Spleen (tissue), 11 donors: ENCODE results near the gene CPNE1. TPM values are rescaled to one million over a fixed set of nuclear protein-coding genes. Genes with fewer than 3 reads are reported as not detected.
A peak's percentile ranks its signal among the peaks of the same experiment; 100 is the strongest.

ENCODE experiments used
- DNase-seq: peaks from one replicate; pipeline ENCODE4 v3.0.0-alpha.2; 2020
- H3K27ac ChIP-seq, 8 donors: fragments of 200-600 bp; sonication (generic) in 7 of 8; 1 replicate in 4 of 8; 2 replicates in 4 of 8; pipeline versions ENCODE4 v1.5.0 to v1.8.0; 2016 to 2021; ENCODE audit warnings: inconsistent platforms in 4 of 8, mild to moderate bottlenecking in 4 of 8, moderate library complexity in 1 of 8
- H3K27me3 ChIP-seq, 7 donors: fragments of 200-600 bp; sonication (generic) in 6 of 7; replicated peaks in 1 of 7; 1 replicate in 4 of 7; 2 replicates in 3 of 7; pipeline versions ENCODE4 v1.5.0 to v1.8.0; 2016 to 2021; ENCODE audit warnings: inconsistent platforms in 3 of 7, mild to moderate bottlenecking in 1 of 7
- H3K36me3 ChIP-seq, 6 donors: fragments of 200-600 bp; sonication (generic) in 5 of 6; 1 replicate in 4 of 6; 2 replicates in 2 of 6; pipeline versions ENCODE4 v1.5.0 to v1.8.0; 2016 to 2021; ENCODE audit warnings: inconsistent platforms in 2 of 6
- H3K4me1 ChIP-seq, 6 donors: fragments of 200-600 bp; sonication (generic) in 5 of 6; 1 replicate in 3 of 6; 2 replicates in 3 of 6; pipeline versions ENCODE4 v1.5.0 to v1.8.0; 2016 to 2021; ENCODE audit warnings: inconsistent platforms in 3 of 6
- H3K4me3 ChIP-seq, 8 donors: fragments of 200-600 bp; sonication (generic) in 7 of 8; 1 replicate in 4 of 8; 2 replicates in 4 of 8; pipeline versions ENCODE4 v1.5.0 to v1.8.0; 2016 to 2021; ENCODE audit warnings: inconsistent platforms in 4 of 8, mild to moderate bottlenecking in 4 of 8, moderate library complexity in 2 of 8
- H3K9me3 ChIP-seq, 8 donors: fragments of 200-600 bp; sonication (generic) in 7 of 8; 1 replicate in 4 of 8; 2 replicates in 4 of 8; pipeline versions ENCODE4 v1.5.0 to v1.8.0; 2016 to 2021; ENCODE audit warnings: inconsistent platforms in 4 of 8
- POLR2A ChIP-seq, 3 donors: fragments of 450-650 bp; IDR thresholded peaks; one replicate each; pipeline ENCODE4 v1.5.1; 2017; ENCODE audit warnings: antibody characterized with exemption in 3 of 3, mild to moderate bottlenecking in 1 of 3
- POLR2AphosphoS5 ChIP-seq, 3 donors: sonication (generic); formaldehyde crosslinking; IDR thresholded peaks; one replicate each; pipeline ENCODE4 v1.5.1; 2017; ENCODE audit warnings: antibody characterized with exemption in 3 of 3
- WGBS, 5 donors: extraction: QIAGEN DNeasy Blood & Tissue Kit in 3 of 5; methylation state at CpG; one replicate each; pipeline versions ENCODE4 v1.1.5 to v1.1.7; 2013 to 2018; 5-methylcytosine and 5-hydroxymethylcytosine counted together
- intact Hi-C: fragments of 100-400 bp; cut with DNase I; formaldehyde crosslinking; loops from one replicate; pipeline ENCODE4 v1.15.0; 2023; ENCODE audit warnings: low total_unique reads
- polyA plus RNA-seq, 3 donors: library from polyadenylated mRNA; stranded (reverse); fragments of 200-250 nt; gene quantifications; one replicate each; pipeline ENCODE4 v1.2.1, GENCODE V29; 2013
- total RNA-seq, 7 donors: library from RNA; depleted of rRNA in 3 of 7; stranded (reverse); fragments of >200 nt in 3 of 7; fragmentation: NEBNext Ultra II Directional in 4 of 7; extraction: Animal tissue kit (Norgen Biotek cat#: 25700) in 4 of 7; gene quantifications; one replicate each; pipeline versions ENCODE4 v1.1.0 to v1.2.1, GENCODE V29; 2016 to 2021
- TF ChIP-seq, protein P1 (sequence below), 11 experiments: fragments of 200-600 bp in 7 of 11; fragments of 450-650 bp in 4 of 11; sonication (generic) in 4 of 11; IDR thresholded peaks in 8 of 11; conservative IDR thresholded peaks in 3 of 11; 1 replicate in 7 of 11; 2 replicates in 4 of 11; pipeline versions ENCODE4 v1.4.0 to v1.8.0; 2016 to 2021; ENCODE audit warnings: antibody characterized with exemption in 11 of 11, inconsistent platforms in 4 of 11, mild to moderate bottlenecking in 1 of 11
- donor health status: healthy with polysubstance abuse.
- donor health status: DM: no; HTN: no; CAD: no; lungs with moderate emphysema.
- donor health status: DM: no; HTN: no; CAD: no.
- donor health status: Bipolar disorder and iron deficiency.
- donor health status: healthy.
- donor health status: DM: no; HTN: no; CAD: no.
- donor health status: DM: yes; HTN: yes; CAD: no.

Gene CPNE1
- total and polyA plus RNA-seq, 10 donors: 93.9 to 247 (median 221) TPM

- DNase-seq: no peak
- peaks cover 0 to 2% (median 0%) of the 10 kb centered on the region in 8 donors for H3K9me3 ChIP-seq
- 64 to 89% (median 77%) methylated on average over 2 of the region's 2 CpGs for WGBS, 5 donors
- H3K4me1 ChIP-seq: no peaks in the 10 kb centered on the region
- no peaks in the 10 kb centered on the region for H3K27me3 ChIP-seq
- intact Hi-C loops: no loop called here
- no peaks in the 10 kb centered on the region for H3K36me3 ChIP-seq
- H3K4me3 ChIP-seq: no peak overlapping the region
- no peak overlapping the region for H3K27ac ChIP-seq
- TF ChIP-seq, protein P1, sequence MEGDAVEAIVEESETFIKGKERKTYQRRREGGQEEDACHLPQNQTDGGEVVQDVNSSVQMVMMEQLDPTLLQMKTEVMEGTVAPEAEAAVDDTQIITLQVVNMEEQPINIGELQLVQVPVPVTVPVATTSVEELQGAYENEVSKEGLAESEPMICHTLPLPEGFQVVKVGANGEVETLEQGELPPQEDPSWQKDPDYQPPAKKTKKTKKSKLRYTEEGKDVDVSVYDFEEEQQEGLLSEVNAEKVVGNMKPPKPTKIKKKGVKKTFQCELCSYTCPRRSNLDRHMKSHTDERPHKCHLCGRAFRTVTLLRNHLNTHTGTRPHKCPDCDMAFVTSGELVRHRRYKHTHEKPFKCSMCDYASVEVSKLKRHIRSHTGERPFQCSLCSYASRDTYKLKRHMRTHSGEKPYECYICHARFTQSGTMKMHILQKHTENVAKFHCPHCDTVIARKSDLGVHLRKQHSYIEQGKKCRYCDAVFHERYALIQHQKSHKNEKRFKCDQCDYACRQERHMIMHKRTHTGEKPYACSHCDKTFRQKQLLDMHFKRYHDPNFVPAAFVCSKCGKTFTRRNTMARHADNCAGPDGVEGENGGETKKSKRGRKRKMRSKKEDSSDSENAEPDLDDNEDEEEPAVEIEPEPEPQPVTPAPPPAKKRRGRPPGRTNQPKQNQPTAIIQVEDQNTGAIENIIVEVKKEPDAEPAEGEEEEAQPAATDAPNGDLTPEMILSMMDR (IDR thresholded peaks at IDR 0.05 in 8 of 11, conservative IDR thresholded peaks at IDR 0.05 in 3 of 11): no peak
- TF ChIP-seq POLR2A (IDR thresholded peaks at IDR 0.05) (no peak), POLR2AphosphoS5 (IDR thresholded peaks at IDR 0.05) (no peak)
Measured at GRCh38 chr20:35587436-35587835, 77.3 kb downstream of the CPNE1 start.

- Histone ChIP-seq H3K27ac (no peak overlapping the region), H3K27me3 (no peaks in the 10 kb centered on the region), H3K4me3 (no peak overlapping the region), H3K9me3 (peaks cover 0 to 8% (median 4%) of the 10 kb centered on the region in 8 donors), H3K4me1 (no peaks in the 10 kb centered on the region), H3K36me3 (no peaks in the 10 kb centered on the region)
- peak; percentile 2 for DNase-seq
- 90 to 96% (median 95%) methylated on average over 6 of the region's 6 CpGs for WGBS, 5 donors
- TF ChIP-seq, protein P1 (IDR thresholded peaks at IDR 0.05 in 8 of 11, conservative IDR thresholded peaks at IDR 0.05 in 3 of 11): no peak
- no peak for TF ChIP-seq POLR2AphosphoS5 (IDR thresholded peaks at IDR 0.05)
- no peak for TF ChIP-seq POLR2A (IDR thresholded peaks at IDR 0.05)
- intact Hi-C loops: no loop called here
Measured at GRCh38 chr20:35586751-35587425, 77.8 kb downstream of the CPNE1 start.

DNA sequence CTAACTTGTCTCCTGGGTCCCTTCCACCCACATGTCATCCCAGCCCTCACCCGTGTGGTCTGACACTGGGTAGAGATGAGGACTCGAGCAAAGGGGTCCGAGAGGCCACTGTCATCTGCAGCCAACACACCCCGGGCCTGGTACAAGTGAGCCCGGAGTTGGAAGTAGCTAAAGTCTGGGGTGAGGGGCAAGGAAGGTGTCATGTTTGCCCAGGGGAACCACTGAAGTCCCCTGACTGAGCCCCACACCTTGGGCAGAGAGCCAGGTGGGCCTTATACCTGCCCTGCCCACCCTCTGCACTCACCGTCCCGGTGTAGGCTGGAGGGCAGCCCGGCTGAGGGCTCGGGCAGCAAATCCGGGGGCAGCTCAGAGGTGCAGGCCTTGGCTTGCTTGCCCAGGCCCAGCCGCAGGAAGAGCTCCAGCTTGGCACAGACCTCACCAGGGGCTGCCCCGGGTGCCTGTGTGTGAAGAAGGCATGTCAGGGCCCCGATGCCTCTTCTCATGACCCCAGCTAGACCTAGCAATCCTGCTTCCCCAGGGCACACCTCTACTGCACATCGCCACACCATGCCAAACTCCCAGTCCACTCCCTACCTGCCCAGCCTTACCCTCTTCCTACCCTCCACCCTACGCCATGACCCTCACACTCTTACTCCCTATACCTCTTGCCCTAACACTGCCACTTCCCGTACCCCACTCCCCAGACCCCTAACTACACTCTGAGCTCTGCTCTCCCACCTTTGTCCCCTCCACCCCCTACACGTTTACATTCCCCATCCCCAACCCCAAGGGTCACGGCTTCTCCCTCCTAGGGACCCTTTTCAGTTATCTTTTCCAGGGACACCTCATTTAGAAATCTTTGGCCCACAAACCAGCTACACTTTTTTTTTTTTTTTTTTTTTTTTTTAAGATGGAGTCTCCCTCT, 80.8 kb downstream of the CPNE1 start:
- Histone ChIP-seq H3K4me3 (no peak overlapping the region), H3K4me1 (no peaks in the 10 kb centered on the region), H3K27me3 (no peaks in the 10 kb centered on the region), H3K9me3 (peaks cover 0 to 19% (median 14%) of the 10 kb centered on the region in 8 donors), H3K27ac (no peak overlapping the region), H3K36me3 (no peaks in the 10 kb centered on the region)
- TF ChIP-seq POLR2AphosphoS5 (IDR thresholded peaks at IDR 0.05) (no peak), POLR2A (IDR thresholded peaks at IDR 0.05) (no peak)
- TF ChIP-seq, protein P1 (IDR thresholded peaks at IDR 0.05 in 8 of 11, conservative IDR thresholded peaks at IDR 0.05 in 3 of 11): no peak
- intact Hi-C loops: no loop called here
- peak; percentile 67 for DNase-seq
- WGBS, 5 donors: 87 to 92% (median 90%) methylated on average over 15 to 18 of the region's 18 CpGs
